ELF-1 (cell line): ENCODE data around the gene TRIM44.
"Not testable (repeated sequence)": the region's sequence is repeated elsewhere in the genome, so short reads cannot be mapped to it uniquely, and the experiment has no call there.

Source experiments
- DNase-seq: peaks from one replicate; pipeline ENCODE4 v3.0.0-alpha.2; 2016; ENCODE audit warnings: low read depth, low spot score

Gene TRIM44

DNA sequence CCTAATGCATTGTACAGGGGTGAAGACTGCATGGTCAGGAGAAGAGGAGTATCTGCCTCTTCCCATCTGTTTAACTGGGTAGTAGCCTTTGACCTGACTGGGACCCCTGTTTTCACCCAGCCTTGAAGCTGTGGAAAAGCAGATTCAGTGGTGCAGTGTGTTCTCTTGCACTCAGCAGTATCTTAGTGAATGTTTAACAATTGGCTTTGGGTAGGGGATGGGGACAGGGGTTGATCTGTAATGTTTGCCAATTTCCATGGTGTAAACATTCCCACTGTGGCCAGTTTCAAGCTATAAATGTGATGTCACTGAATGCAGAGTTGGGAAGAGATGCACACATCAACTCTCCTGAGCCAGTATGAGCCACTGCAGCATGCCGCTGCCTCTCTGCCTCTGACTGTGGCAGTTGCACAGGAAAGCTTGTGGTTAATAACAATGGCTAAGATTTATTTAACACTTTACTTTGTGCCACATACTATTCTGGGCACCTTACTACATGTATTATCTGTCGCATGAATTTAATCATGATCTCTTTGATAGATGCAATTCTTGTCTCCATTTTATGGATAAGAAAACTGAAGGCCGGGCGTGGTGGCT lies 28.6 kb upstream of the TRIM44 start:
- DNase-seq: no peak

DNA sequence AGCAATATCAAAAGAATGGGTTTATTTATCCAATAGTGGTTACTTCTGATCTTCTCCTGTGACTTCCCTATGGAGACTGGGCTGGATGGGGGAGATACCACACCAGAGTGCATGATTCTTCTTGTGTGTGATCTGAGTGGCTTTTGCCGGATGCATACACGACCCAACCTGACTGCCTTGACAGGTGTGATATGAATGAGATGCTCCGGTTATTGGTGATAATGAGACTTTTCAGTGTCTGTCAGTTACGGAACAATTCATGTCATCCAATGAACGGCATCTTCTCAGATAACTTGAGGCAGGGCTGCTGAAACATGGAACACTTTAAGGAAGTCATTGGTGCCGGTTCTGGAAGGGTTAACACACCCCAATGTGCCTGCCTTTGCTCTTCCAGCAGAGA lies 26.6 kb upstream of the TRIM44 start:
- no peak for DNase-seq

GRCh38 chr11:35639591-35640179 lies 22.9 kb upstream of the TRIM44 start:
- no peak for DNase-seq

GRCh38 chr11:35641171-35641897 lies 21.2 kb upstream of the TRIM44 start:
- DNase-seq: peak; percentile 65

GRCh38 chr11:35641964-35642363 lies 20.6 kb upstream of the TRIM44 start:
- no peak for DNase-seq

DNA sequence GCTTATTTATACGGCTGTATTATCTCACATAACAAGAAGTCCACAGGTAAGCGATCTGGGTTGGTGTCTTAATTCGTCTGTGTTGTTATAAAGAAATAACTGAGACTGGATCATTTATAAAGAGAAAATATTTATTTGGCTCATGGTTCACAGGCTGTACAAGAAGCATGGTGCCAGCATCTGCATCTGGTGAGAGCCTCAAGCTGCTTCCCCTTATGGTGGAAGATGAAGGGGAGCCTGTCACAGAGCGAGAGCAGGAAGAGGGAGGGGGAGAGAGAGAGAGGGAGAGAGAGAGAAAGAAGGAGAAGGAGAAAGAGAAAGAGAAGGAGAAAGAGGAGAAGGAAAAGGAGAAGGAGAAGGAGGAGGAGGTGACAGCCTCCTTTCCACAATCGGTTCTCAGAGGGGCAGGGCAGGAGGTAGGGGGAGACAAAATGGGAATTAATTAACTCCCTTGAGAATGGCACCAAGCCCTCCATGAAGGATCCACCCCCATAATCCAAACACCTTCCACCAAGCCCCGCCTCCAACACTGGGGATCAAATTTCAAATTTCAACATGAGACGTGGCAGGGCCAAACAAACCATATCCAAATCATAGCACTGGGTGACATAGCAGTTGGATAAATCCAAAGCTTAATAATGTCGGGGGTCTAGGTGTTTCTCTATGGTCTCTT lies 15.0 kb upstream of the TRIM44 start:
- DNase-seq: no peak

GRCh38 chr11:35650006-35650405 lies 12.6 kb upstream of the TRIM44 start:
- DNase-seq: no peak

- DNase-seq: no peak
These were observed 12.1 kb upstream of the TRIM44 start for GRCh38 chr11:35650467-35650866.

GRCh38 chr11:35651263-35651662 lies 11.3 kb upstream of the TRIM44 start:
- DNase-seq: no peak

DNA sequence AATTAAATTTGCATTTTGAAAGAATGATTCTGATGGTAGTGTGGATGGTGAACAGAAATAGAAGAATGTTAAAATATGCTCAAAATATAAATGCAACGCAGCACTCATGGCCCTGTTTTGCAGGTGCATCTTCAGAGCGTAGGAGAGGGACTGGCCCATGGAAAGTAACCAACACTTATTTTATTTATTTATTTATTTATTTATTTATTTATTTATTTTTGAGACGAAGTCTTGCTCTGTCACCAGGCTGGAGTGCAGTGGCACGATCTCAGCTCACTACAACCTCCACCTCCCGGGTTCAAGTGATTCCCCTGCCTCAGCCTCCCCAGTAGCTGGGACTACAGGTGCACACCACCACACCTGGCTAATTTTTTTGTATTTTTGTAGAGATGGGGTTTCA lies 9.8 kb upstream of the TRIM44 start:
- not testable (repeated sequence) for DNase-seq

DNA sequence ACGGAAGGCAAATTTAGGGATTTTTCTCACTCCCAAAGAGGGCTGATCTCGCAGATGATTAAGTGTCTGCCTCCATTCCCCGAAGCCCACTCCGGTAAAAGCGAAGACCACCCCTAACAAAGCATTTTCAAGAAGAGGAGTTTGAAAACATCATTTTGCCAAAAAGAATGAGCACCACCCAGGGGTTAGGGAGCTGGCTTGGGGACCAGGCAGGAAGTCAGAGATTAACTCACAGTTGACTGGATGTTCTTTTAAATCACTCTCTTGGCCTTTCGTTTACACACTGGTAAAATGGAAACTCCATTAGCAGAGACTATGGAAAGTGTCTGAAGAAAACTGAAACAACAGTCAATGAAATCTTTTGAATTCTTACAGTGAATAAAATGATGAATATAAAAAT lies 7.9 kb upstream of the TRIM44 start:
- peak; percentile 10 for DNase-seq

- DNase-seq: no peak
These were observed 7.3 kb upstream of the TRIM44 start for GRCh38 chr11:35655254-35655653.

- DNase-seq: no peak
These were observed 6.7 kb upstream of the TRIM44 start for GRCh38 chr11:35655856-35656255.

- no peak for DNase-seq
These were observed 4.3 kb upstream of the TRIM44 start for GRCh38 chr11:35658020-35658948.

DNA sequence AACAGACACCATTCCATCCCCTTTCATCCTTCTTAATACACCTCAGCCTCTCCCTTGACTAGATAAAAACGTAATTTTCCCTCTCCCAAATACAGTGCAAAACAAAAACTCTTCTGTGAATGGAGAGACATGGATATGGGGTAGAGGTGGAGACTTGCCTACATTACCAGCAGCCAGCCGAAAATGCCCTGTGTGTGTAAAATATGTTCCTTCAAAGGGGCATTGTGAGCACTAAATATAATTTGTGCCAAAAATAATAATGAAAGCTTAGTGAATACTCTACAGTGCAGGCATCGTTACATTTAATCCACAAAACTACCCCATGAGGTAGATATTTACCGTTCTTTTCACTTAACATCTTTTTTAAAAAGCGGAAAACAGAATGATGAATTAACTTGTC lies 1.0 kb upstream of the TRIM44 start:
- DNase-seq: no peak

DNA sequence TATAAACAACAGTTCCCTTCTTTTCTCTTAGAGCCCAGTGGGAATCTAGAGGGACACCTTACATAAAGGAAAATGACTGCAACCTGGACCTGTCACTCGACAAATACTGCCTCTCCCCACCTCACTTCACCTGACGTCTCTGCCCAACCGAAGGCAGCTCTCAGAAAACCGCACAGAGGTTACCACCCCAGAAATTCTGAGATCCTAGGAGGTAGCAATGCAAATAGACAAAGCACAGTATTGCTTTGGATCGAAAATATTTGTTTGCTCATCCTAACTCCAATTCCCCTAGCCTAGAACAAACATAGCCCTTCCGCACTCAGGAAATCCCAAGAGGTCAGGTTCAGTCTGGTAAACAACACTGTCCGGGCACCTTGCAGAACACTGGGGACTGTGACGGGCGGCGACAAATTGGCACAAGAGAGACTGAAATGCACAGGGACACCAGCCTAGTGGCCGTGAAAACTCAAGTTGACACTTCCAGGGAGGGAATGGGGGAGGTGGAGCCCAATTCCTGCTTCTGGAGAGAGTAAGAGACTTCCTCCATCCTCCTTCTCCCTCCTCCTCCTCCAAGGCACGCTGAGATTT lies 420 bp upstream of the TRIM44 start:
- no peak for DNase-seq

DNA sequence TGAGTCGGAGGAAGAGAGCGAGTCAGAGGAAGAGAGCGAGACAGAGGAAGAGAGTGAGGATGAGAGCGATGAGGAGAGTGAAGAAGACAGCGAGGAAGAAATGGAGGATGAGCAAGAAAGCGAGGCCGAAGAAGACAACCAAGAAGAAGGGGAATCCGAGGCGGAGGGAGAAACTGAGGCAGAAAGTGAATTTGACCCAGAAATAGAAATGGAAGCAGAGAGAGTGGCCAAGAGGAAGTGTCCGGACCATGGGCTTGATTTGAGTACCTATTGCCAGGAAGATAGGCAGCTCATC lies 780 bp downstream of the TRIM44 start:
- no peak for DNase-seq

DNA sequence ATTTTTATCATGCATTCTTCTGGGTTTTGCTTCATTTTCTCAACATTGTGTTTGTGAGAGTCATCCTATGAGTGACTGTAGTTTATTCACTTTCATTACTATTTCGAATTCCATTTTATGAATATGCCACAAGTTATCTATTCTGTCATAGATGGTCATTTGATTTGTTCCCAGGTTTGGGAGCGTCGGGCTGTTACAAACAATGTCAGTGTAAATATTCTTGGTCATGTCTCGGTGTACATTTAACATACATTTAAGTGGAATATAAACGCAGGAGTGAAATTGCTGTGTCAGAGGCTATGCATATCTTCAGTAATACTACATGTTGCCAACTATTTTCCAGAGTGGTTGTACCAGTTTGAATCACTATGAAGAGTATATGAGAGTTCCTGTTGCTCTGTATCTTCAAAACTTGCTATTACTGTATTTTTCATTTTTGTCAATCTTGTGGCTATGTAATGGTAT lies 2.4 kb downstream of the TRIM44 start:
- DNase-seq: no peak

GRCh38 chr11:35667257-35667656 lies 4.7 kb downstream of the TRIM44 start:
- DNase-seq: no peak

DNA sequence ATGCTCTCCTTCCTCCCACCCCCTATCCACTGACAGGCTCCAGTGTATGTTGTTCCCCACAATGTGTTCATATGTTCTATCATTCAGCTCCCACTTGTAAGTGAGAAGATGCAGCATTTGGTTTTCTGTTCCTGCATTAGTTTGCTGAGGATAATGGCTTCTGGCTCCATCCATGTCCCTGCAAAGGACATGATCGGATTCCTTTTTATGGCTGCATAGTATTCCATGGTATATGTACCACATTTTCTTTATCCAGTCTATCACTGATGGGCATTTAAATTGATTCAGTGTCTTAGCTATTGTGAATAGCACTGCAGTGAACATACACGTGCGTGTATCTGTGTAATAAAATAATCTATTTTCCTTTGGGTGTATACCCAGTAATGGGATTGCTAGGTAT lies 5.8 kb downstream of the TRIM44 start:
- not testable (repeated sequence) for DNase-seq

DNA sequence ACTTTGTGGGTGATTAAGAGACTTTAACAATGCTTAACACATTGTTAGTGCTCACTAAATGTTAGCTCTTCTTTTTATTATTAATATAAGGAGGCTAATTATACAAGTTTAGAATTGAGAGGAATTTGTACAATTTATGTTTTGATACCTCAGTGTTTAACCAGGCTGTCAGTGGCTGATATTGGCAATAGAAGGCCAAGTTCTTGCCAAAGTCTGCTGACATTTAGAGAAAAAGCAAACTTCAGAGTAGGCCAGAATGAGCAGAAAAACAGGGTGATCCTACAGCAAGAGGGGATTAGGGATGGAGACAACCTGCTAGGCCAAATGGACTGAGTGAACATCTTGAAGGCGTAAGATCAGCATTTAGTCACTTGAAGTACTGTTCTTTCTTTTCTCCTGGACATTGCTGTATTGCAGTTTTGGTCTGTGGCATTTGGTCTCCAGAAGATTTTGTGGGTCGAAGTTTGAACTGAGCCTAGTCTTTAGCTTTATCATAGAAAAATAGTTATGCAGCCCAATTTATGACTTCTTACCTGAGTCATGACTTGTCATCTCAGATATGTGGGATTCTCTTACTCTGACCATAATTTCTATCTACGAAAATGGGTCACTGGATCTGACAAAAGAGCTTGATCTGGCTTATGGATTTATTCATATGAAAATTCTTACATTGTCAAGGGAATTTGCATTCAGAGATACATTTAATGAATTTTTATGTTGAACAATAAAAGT lies 9.0 kb downstream of the TRIM44 start:
- no peak for DNase-seq
